Liver (tissue), 3 donors: ENCODE data around the gene ZXDB.
"Not testable (repeated sequence)": the region's sequence is repeated elsewhere in the genome, so short reads cannot be mapped to it uniquely, and the experiment has no call there.

ENCODE experiments used
- CTCF ChIP-seq: fragments of 150-350 bp; IDR thresholded peaks from 2 replicates; pipeline ENCODE4 v1.5.1; 2017; ENCODE audit warnings: improper control_type of control experiment, low read depth, low read length; ENCODE audit not compliant: missing input control
- EGR1 ChIP-seq, 2 donors: IDR thresholded peaks; 2 replicates each; pipeline ENCODE4 v1.6.1; 2016 to 2018; ENCODE audit warnings: antibody characterized with exemption in 2 of 2, low read depth in 2 of 2
- GABPA ChIP-seq, 2 donors: IDR thresholded peaks in 1 of 2; conservative IDR thresholded peaks in 1 of 2; 2 replicates each; pipeline ENCODE4 v1.6.1; 2016; ENCODE audit warnings: antibody characterized with exemption in 2 of 2, mild to moderate bottlenecking in 1 of 2, moderate library complexity in 1 of 2
- JUND ChIP-seq, 2 donors: IDR thresholded peaks; 2 replicates each; pipeline ENCODE4 v1.6.1; 2016; ENCODE audit warnings: antibody characterized with exemption in 2 of 2
- RAD21 ChIP-seq, 2 donors: IDR thresholded peaks; 2 replicates each; pipeline ENCODE4 v1.6.1; 2016; ENCODE audit warnings: antibody characterized with exemption in 2 of 2, mild to moderate bottlenecking in 2 of 2
- REST ChIP-seq: IDR thresholded peaks from 2 replicates; pipeline ENCODE4 v1.6.1; 2016; ENCODE audit warnings: antibody characterized with exemption, mild to moderate bottlenecking
- RXRA ChIP-seq, 2 donors: IDR thresholded peaks; 2 replicates each; pipeline ENCODE4 v1.6.1; 2017 to 2018; ENCODE audit warnings: antibody characterized with exemption in 2 of 2, mild to moderate bottlenecking in 1 of 2
- SP1 ChIP-seq: IDR thresholded peaks from 2 replicates; pipeline ENCODE4 v1.6.1; 2018; ENCODE audit warnings: antibody characterized with exemption, mild to moderate bottlenecking
- TAF1 ChIP-seq: conservative IDR thresholded peaks from 2 replicates; pipeline ENCODE4 v1.6.1; 2016; ENCODE audit warnings: antibody characterized with exemption, mild to moderate bottlenecking
- YY1 ChIP-seq: IDR thresholded peaks from 2 replicates; pipeline ENCODE4 v1.6.1; 2016; ENCODE audit warnings: antibody characterized with exemption, mild to moderate bottlenecking
- ZBTB33 ChIP-seq: IDR thresholded peaks from 2 replicates; pipeline ENCODE4 v1.6.1; 2016; ENCODE audit warnings: antibody characterized with exemption
- donor health status: healthy.
- donor health status: healthy.

GRCh38 chrX:57591284-57592159 lies at the start of gene ZXDB:
- not testable (repeated sequence) for TF ChIP-seq SP1; TAF1; RXRA (IDR thresholded peaks at IDR 0.05); CTCF; RAD21 (IDR thresholded peaks at IDR 0.05); EGR1 (IDR thresholded peaks at IDR 0.05; ENCODE audit: low read depth in 2 of 2); JUND (IDR thresholded peaks at IDR 0.05); ZBTB33; REST; GABPA (IDR thresholded peaks at IDR 0.05 in 1 of 2, conservative IDR thresholded peaks at IDR 0.05 in 1 of 2)
- TF ChIP-seq YY1: peak; percentile 1
